Endothelial cell of umbilical vein (primary cell): ENCODE data around the gene ZBTB20. TPM values are rescaled to one million over a fixed set of nuclear protein-coding genes. Genes with fewer than 3 reads are reported as not detected.

Source experiments
- BruUV-seq: library from RNA; stranded (reverse); fragments of 400-500 nt; replicated peaks from 2 replicates; lab custom pipeline; 2021; lab: Mats Ljungman, UMichigan
- CTCF ChIA-PET: fragments of 300-600, 350-600 bp; sonication (Branson Sonifier 250); formaldehyde crosslinking; loops from one replicate; lab custom pipeline; 2021; ENCODE audit warnings: antibody characterized with exemption, inconsistent platforms; lab: Charles Lee
- POLR2A ChIA-PET: fragments of 300-600, 350-600 bp; sonication (Branson Sonifier 250); formaldehyde crosslinking; loops from one replicate; lab custom pipeline; 2021; ENCODE audit warnings: antibody characterized with exemption, inconsistent platforms; lab: Charles Lee
- DNase-seq: peaks from one replicate; pipeline ENCODE4 v3.0.0-alpha.2; 2011; ENCODE audit warnings: low read depth, low spot score
- FAIRE-seq: peaks from 2 replicates; lab custom pipeline; 2011; peaks lifted over from hg19 to GRCh38; lab: Jason Lieb, UNC
- H2AFZ ChIP-seq: 2 replicates; pipeline ENCODE4 v1.6.0; 2012; ENCODE audit warnings: low read depth, low read length, control low read depth, inconsistent platforms
- H3K27ac ChIP-seq: 2 replicates; pipeline ENCODE4 v1.5.1; 2011; ENCODE audit warnings: low read depth, mild to moderate bottlenecking, control low read depth, low read length, moderate library complexity; ENCODE audit not compliant: insufficient read depth
- H3K27me3 ChIP-seq, 2 experiments: 2 replicates each; pipeline versions ENCODE4 v1.6.0 to v1.6.1; 2011; ENCODE audit warnings: low read length in 2 of 2, mixed read lengths in 1 of 2; ENCODE audit not compliant: control insufficient read depth in 2 of 2, insufficient read depth in 2 of 2
- H3K36me3 ChIP-seq, 2 experiments: 2 replicates in 1 of 2; 3 replicates in 1 of 2; pipeline ENCODE4 v1.5.1; 2011; ENCODE audit warnings: low read length in 2 of 2, mild to moderate bottlenecking in 1 of 2, moderate library complexity in 1 of 2; ENCODE audit not compliant: control insufficient read depth in 2 of 2, insufficient read depth in 2 of 2; ENCODE audit errors: extremely low read depth in 1 of 2
- H3K4me1 ChIP-seq: 3 replicates; pipeline ENCODE4 v1.5.1; 2011; ENCODE audit warnings: mild to moderate bottlenecking, low read length; ENCODE audit not compliant: control insufficient read depth, insufficient read depth; ENCODE audit errors: extremely low read depth
- H3K4me2 ChIP-seq: 2 replicates; pipeline ENCODE4 v1.6.1; 2011; ENCODE audit warnings: low read length, control low read depth, mixed read lengths; ENCODE audit not compliant: insufficient read depth
- H3K4me3 ChIP-seq, 3 experiments: fragments of 200-600 bp in 1 of 3; sonication (generic), shearing (Covaris generic) in 1 of 3; replicated peaks in 1 of 3; 2 replicates each; pipeline ENCODE4 v1.5.1; 2011 to 2016; ENCODE audit warnings: control low read depth in 3 of 3, low read length in 3 of 3, mild to moderate bottlenecking in 2 of 3, inconsistent platforms in 1 of 3, low read depth in 1 of 3, moderate library complexity in 1 of 3; ENCODE audit not compliant: insufficient read depth in 1 of 3
- H3K79me2 ChIP-seq: 2 replicates; pipeline ENCODE4 v1.6.0; 2012; ENCODE audit warnings: low read length, inconsistent platforms; ENCODE audit not compliant: control insufficient read depth, insufficient read depth
- H3K9ac ChIP-seq: replicated peaks from 2 replicates; pipeline ENCODE3; 2011; ENCODE audit warnings: low read length, control low read depth; ENCODE audit not compliant: insufficient read depth; ENCODE audit errors: extremely low read depth
- H3K9me1 ChIP-seq: replicated peaks from 3 replicates; pipeline ENCODE4 v1.6.0; 2011; ENCODE audit warnings: mild to moderate bottlenecking, low read length; ENCODE audit not compliant: control insufficient read depth, insufficient read depth; ENCODE audit errors: extremely low read depth
- H3K9me3 ChIP-seq: replicated peaks from 2 replicates; pipeline ENCODE4 v1.5.1; 2012; ENCODE audit warnings: low read length, inconsistent platforms; ENCODE audit not compliant: control insufficient read depth, insufficient read depth
- H4K20me1 ChIP-seq: replicated peaks from 2 replicates; pipeline ENCODE3; 2011; ENCODE audit warnings: mild to moderate bottlenecking, low read length; ENCODE audit not compliant: control insufficient read depth, insufficient read depth; ENCODE audit errors: extremely low read depth
- CTCF ChIP-seq, 2 donors: IDR thresholded peaks; 1 replicate in 1 of 2; 2 replicates in 1 of 2; pipeline ENCODE4 v1.5.1; 2011; ENCODE audit warnings: low read length in 2 of 2, mild to moderate bottlenecking in 2 of 2, moderate library complexity in 2 of 2, control low read depth in 1 of 2, inconsistent platforms in 1 of 2, low read depth in 1 of 2; ENCODE audit not compliant: insufficient read depth in 1 of 2; ENCODE audit errors: extremely low read depth in 1 of 2
- EZH2 ChIP-seq: IDR thresholded peaks from 2 replicates; pipeline ENCODE4 v1.6.1; 2012; ENCODE audit warnings: borderline replicate concordance, low read depth, mild to moderate bottlenecking, moderate library complexity, low read length, inconsistent platforms; ENCODE audit not compliant: severe bottlenecking
- FOS ChIP-seq: IDR thresholded peaks from 2 replicates; pipeline ENCODE4 v1.6.1; 2011; ENCODE audit warnings: mild to moderate bottlenecking, low read length, moderate library complexity, borderline replicate concordance; ENCODE audit not compliant: insufficient read depth
- GATA2 ChIP-seq: IDR thresholded peaks from 2 replicates; pipeline ENCODE4 v1.7.0; 2011; ENCODE audit warnings: low read depth, mild to moderate bottlenecking, moderate library complexity, mixed read lengths, low read length; ENCODE audit not compliant: insufficient read length, insufficient read depth
- JUN ChIP-seq: IDR thresholded peaks from 2 replicates; pipeline ENCODE4 v1.6.1; 2011; ENCODE audit warnings: borderline replicate concordance, low read depth; ENCODE audit not compliant: insufficient read length, insufficient read depth
- MAX ChIP-seq: IDR thresholded peaks from 2 replicates; pipeline ENCODE4 v1.6.1; 2011; ENCODE audit not compliant: insufficient read depth, insufficient read length
- MYC ChIP-seq: IDR thresholded peaks from one replicate; pipeline ENCODE4 v1.6.1; 2011; ENCODE audit warnings: mild to moderate bottlenecking, low read depth, low read length
- POLR2A ChIP-seq: IDR thresholded peaks from 2 replicates; pipeline ENCODE4 v1.6.1; 2012; ENCODE audit warnings: low read depth, mild to moderate bottlenecking, control low read depth, low read length
- POLR2AphosphoS5 ChIP-seq: IDR thresholded peaks from 2 replicates; pipeline ENCODE4 v1.6.1; 2012; ENCODE audit warnings: low read depth, mild to moderate bottlenecking, control low read depth, low read length, moderate library complexity; ENCODE audit not compliant: insufficient read depth
- dilution Hi-C: fragments of 300-500 bp; cut with MboI; formaldehyde crosslinking; loops from one replicate; pipeline ENCODE4 v1.15.0; 2019; ENCODE audit warnings: low sequenced_read_pairs; ENCODE audit not compliant: extremely low pct_ligation_motif_present
- intact Hi-C: fragments of 100-400 bp; cut with micrococcal nuclease; formaldehyde crosslinking; loops from one replicate; pipeline ENCODE4 v1.10.0; 2022
- polyA plus RNA-seq, 4 experiments: library from polyadenylated mRNA; depleted of rRNA in 3 of 4; stranded (reverse) in 3 of 4; unstranded in 1 of 4; fragments of >200 nt; gene quantifications; 2 replicates each; pipeline versions ENCODE4 v1.2.1 to v1.2.3, GENCODE V29; 2011 to 2012; ENCODE audit warnings: missing spikeins in 1 of 4
- total RNA-seq: library from RNA; stranded (reverse); gene quantifications from 2 replicates; pipeline ENCODE4 v1.2.3, GENCODE V29; 2021

ZBTB20 gene
- total and polyA plus RNA-seq, 2 donors (not counting 3 experiments of a cell fraction or from before 2014, with no cell fraction given) = 2.1 to 20.5 TPM

- Histone ChIP-seq H3K36me3 (no peaks in the 10 kb centered on the region), H3K27ac (no peak overlapping the region)
These were observed 352.0 kb downstream of the ZBTB20 start for GRCh38 chr3:114794894-114795630.

GRCh38 chr3:114792159-114792918 lies 354.7 kb downstream of the ZBTB20 start:
- dilution Hi-C loops = no loop called here
- no peaks in the 10 kb centered on the region for H4K20me1 ChIP-seq
- H3K4me2 ChIP-seq = no peak overlapping the region

More at GRCh38 chr3:114794894-114795630, 352.0 kb downstream of the ZBTB20 start:
- no peak overlapping the region for H3K9ac ChIP-seq
- no peaks in the 10 kb centered on the region for H3K27me3 ChIP-seq
- no peak for TF ChIP-seq POLR2A
- H2AFZ ChIP-seq = no peak overlapping the region
- DNase-seq (no peak), FAIRE-seq (no peak)
- H3K79me2 ChIP-seq = no peaks in the 10 kb centered on the region
- H3K4me2 ChIP-seq = no peak overlapping the region
- H3K4me3 ChIP-seq = no peak overlapping the region
- intact Hi-C loops = no loop called here
- ChIA-PET CTCF (interaction anchor here (0.6 kb wide), 1 partner anchor 83 kb away, joined by 4 read pairs; no protein-coding TSS in a partner anchor), POLR2A (no interaction called here)
- H3K4me1 ChIP-seq = no peaks in the 10 kb centered on the region
- no TSS peak for BruUV-seq
- no peaks in the 10 kb centered on the region for H3K9me3 ChIP-seq
- no peaks in the 10 kb centered on the region for H4K20me1 ChIP-seq
- dilution Hi-C loops = no loop called here
- no peaks in the 10 kb centered on the region for H3K9me1 ChIP-seq

More at GRCh38 chr3:114792159-114792918, 354.7 kb downstream of the ZBTB20 start:
- TF ChIP-seq MAX (no peak), POLR2A (no peak), GATA2 (no peak), JUN (no peak), EZH2 (no peak), FOS (no peak), CTCF (IDR thresholded peaks at IDR 0.05; ENCODE audit: extremely low read depth in 1 of 2, insufficient read depth in 1 of 2, low read depth in 1 of 2, low read length in 2 of 2) (no peak), POLR2AphosphoS5 (no peak), MYC (no peak)
- intact Hi-C loops = no loop called here
- H3K4me1 ChIP-seq = no peaks in the 10 kb centered on the region
- H3K9me3 ChIP-seq = no peaks in the 10 kb centered on the region
- FAIRE-seq = no peak
- H3K27me3 ChIP-seq = no peaks in the 10 kb centered on the region
- no peaks in the 10 kb centered on the region for H3K9me1 ChIP-seq
- no peaks in the 10 kb centered on the region for H3K36me3 ChIP-seq
- ChIA-PET CTCF (interaction anchor here (1.0 kb wide), 1 partner anchor 19 kb away, joined by 3 read pairs; no protein-coding TSS in a partner anchor), POLR2A (no interaction called here)
- H3K9ac ChIP-seq = no peak overlapping the region
- H3K4me3 ChIP-seq = no peak overlapping the region
- H3K27ac ChIP-seq = no peak overlapping the region
- DNase-seq = no peak
- no peak overlapping the region for H2AFZ ChIP-seq
- H3K79me2 ChIP-seq = no peaks in the 10 kb centered on the region
- BruUV-seq = no TSS peak
